GM23338 (cell line): ENCODE measurements around the gene VDR. TPM values are rescaled to one million over a fixed set of nuclear protein-coding genes. Genes with fewer than 3 reads are reported as not detected.

Experiments
- ATAC-seq: fragments of 200-7000 bp; cut with Tn5 transposase; 3 replicates; pipeline ENCODE4 v1.9.1; 2020
- DNase-seq: peaks from one replicate; pipeline ENCODE4 v3.0.0-alpha.2; 2015; ENCODE audit warnings: low spot score
- H2AFZ ChIP-seq: fragments of 200-600 bp; sonication (generic); 2 replicates; pipeline ENCODE4 v1.8.0; 2016; ENCODE audit warnings: antibody characterized with exemption, mild to moderate bottlenecking, moderate library complexity
- H3F3A ChIP-seq: fragments of 200-600 bp; sonication (generic); replicated peaks from 2 replicates; pipeline ENCODE4 v1.8.0; 2017; ENCODE audit warnings: antibody characterized with exemption, mixed run types, low read depth
- H3K27ac ChIP-seq: fragments of 200-600 bp; sonication (generic); 2 replicates; pipeline ENCODE4 v1.6.1; 2016; ENCODE audit warnings: low read depth
- H3K27me3 ChIP-seq: fragments of 200-600 bp; sonication (generic); 2 replicates; pipeline ENCODE4 v1.8.0; 2016; ENCODE audit warnings: mild to moderate bottlenecking, mixed run types, moderate library complexity; ENCODE audit not compliant: insufficient read depth
- H3K36me3 ChIP-seq: fragments of 200-600 bp; sonication (generic); 2 replicates; pipeline ENCODE4 v1.8.0; 2016; ENCODE audit warnings: mild to moderate bottlenecking; ENCODE audit not compliant: insufficient read depth
- H3K4me1 ChIP-seq: fragments of 200-600 bp; sonication (generic); 2 replicates; pipeline ENCODE4 v1.8.0; 2016; ENCODE audit warnings: mild to moderate bottlenecking, moderate library complexity; ENCODE audit not compliant: insufficient read depth
- H3K4me2 ChIP-seq: fragments of 200-600 bp; sonication (generic); 2 replicates; pipeline ENCODE4 v1.7.1; 2017; ENCODE audit warnings: mixed run types
- H3K4me3 ChIP-seq: fragments of 200-600 bp; sonication (generic); 2 replicates; pipeline ENCODE4 v1.6.1; 2016; ENCODE audit warnings: mixed run types
- H3K79me2 ChIP-seq: fragments of 200-600 bp; sonication (generic); replicated peaks from 2 replicates; pipeline ENCODE4 v1.8.0; 2017; ENCODE audit warnings: mild to moderate bottlenecking; ENCODE audit not compliant: insufficient read depth
- H3K9me2 ChIP-seq: fragments of 200-600 bp; sonication (generic); 2 replicates; pipeline ENCODE4 v1.8.0; 2017; ENCODE audit not compliant: insufficient read depth
- H4K20me1 ChIP-seq: fragments of 200-600 bp; sonication (generic); replicated peaks from 2 replicates; pipeline ENCODE4 v1.8.0; 2017; ENCODE audit warnings: mild to moderate bottlenecking; ENCODE audit not compliant: insufficient read depth
- H3K27ac Mint-ChIP-seq: 2 replicates; pipeline ENCODE4 v1.8.0; 2020; ENCODE audit warnings: inconsistent platforms, mild to moderate bottlenecking, moderate library complexity, mixed read lengths
- H3K27me3 Mint-ChIP-seq: 3 replicates; pipeline ENCODE4 v1.8.0; 2022; ENCODE audit warnings: low read depth, mild to moderate bottlenecking, moderate library complexity, mixed read lengths, inconsistent platforms; ENCODE audit not compliant: insufficient read depth, poor library complexity
- H3K36me3 Mint-ChIP-seq: 3 replicates; pipeline ENCODE4 v1.8.0; 2021; ENCODE audit warnings: low read depth, mild to moderate bottlenecking, inconsistent platforms, moderate library complexity, mixed read lengths
- H3K4me1 Mint-ChIP-seq: 3 replicates; pipeline ENCODE4 v1.8.0; 2020; ENCODE audit warnings: mild to moderate bottlenecking, inconsistent platforms, mixed read lengths
- H3K4me3 Mint-ChIP-seq: 3 replicates; pipeline ENCODE4 v1.8.0; 2021; ENCODE audit warnings: moderate library complexity, mild to moderate bottlenecking, inconsistent platforms, mixed read lengths
- H3K9me3 Mint-ChIP-seq: 3 replicates; pipeline ENCODE4 v1.8.0; 2020; ENCODE audit warnings: moderate library complexity, mild to moderate bottlenecking, inconsistent platforms, mixed read lengths
- NANOG ChIP-seq: IDR thresholded peaks from 2 replicates; pipeline ENCODE4 v1.6.1; 2016; ENCODE audit warnings: antibody characterized with exemption, borderline replicate concordance
- STAT1 ChIP-seq: IDR thresholded peaks from one replicate; pipeline ENCODE4 v1.6.1; 2016; ENCODE audit warnings: antibody characterized with exemption; ENCODE audit not compliant: unreplicated experiment
- ZNF114 ChIP-seq: fragments of 250-450 bp; sonication (Bioruptor Pico); IDR thresholded peaks from 2 replicates; pipeline ENCODE4 v1.5.0; 2020; ENCODE audit warnings: mild to moderate bottlenecking, moderate library complexity
- polyA plus RNA-seq: library from polyadenylated mRNA; unstranded; fragments of >200 nt; fragmentation: Nextera tagmentation; extraction: Ambion mirVana; gene quantifications from 2 replicates; pipeline ENCODE4 v1.2.1, GENCODE V29; 2016
- total RNA-seq: library from RNA; depleted of rRNA; stranded (reverse); fragments of >200 nt; shearing (Covaris generic); gene quantifications from 2 replicates; pipeline ENCODE4 v1.2.3, GENCODE V29; 2014
- TF ChIP-seq, protein P1 (sequence below), 2 experiments: fragments of 200-600 bp in 1 of 2; sonication (generic) in 1 of 2; conservative IDR thresholded peaks; 2 replicates each; pipeline versions ENCODE4 v1.5.1 to v1.6.1; 2016 to 2017; ENCODE audit warnings: antibody characterized with exemption in 2 of 2, low read depth in 2 of 2, mild to moderate bottlenecking in 2 of 2, moderate library complexity in 1 of 2
- TF ChIP-seq, protein P2 (sequence below): IDR thresholded peaks from 2 replicates; pipeline ENCODE4 v1.6.1; 2016; ENCODE audit warnings: antibody characterized with exemption
- TF ChIP-seq, protein P3 (sequence below): fragments of 250-450 bp; sonication (Bioruptor Pico); IDR thresholded peaks from 2 replicates; pipeline ENCODE4 v1.5.0; 2020; ENCODE audit warnings: mild to moderate bottlenecking, moderate library complexity

VDR gene
- total and polyA plus RNA-seq, 2 experiments from 2014 or later = 0.37 to 1.4 TPM

DNA sequence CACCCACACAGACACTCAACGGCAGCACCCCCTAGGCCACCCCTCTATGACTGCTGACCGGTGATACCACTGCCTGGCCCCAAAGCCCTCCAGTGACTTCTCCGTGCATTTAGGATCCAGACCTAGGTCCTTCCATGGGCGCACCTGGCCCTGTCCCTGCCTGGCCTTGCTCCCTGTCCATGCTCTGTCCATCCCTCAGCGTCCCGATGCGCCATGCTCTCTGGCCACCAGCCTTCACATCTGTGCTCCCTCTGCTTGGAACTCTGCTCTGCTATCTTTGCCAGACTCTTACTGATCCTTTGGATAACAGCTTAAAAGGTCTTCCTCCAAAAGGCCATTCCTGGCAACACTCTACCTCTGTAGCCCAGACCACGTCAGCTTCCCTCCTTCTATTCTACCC, 59.7 kb downstream of the VDR start:
- no peak overlapping the region for H3K4me2 ChIP-seq
- no peaks in the 10 kb centered on the region for H3K79me2 ChIP-seq
- H3K4me1 Mint-ChIP-seq = peaks cover 22% of the 10 kb centered on the region
- no peaks in the 10 kb centered on the region for H3F3A ChIP-seq
- no peak overlapping the region for H3K4me3 Mint-ChIP-seq
- H3K27me3 Mint-ChIP-seq = peaks cover 17% of the 10 kb centered on the region
- ATAC-seq = no peak
- no peak overlapping the region for H3K27ac ChIP-seq
- no peaks in the 10 kb centered on the region for H3K36me3 ChIP-seq
- no peaks in the 10 kb centered on the region; the same call in 2 of the 3 replicates for H3K36me3 Mint-ChIP-seq
- H3K9me3 Mint-ChIP-seq = no peaks in the 10 kb centered on the region
- H3K27me3 ChIP-seq = no peaks in the 10 kb centered on the region
- H3K4me3 ChIP-seq = no peak overlapping the region
- H2AFZ ChIP-seq = no peak overlapping the region
- no peaks in the 10 kb centered on the region; the same call in none of the 2 replicates for H4K20me1 ChIP-seq
- TF ChIP-seq, protein P1, sequence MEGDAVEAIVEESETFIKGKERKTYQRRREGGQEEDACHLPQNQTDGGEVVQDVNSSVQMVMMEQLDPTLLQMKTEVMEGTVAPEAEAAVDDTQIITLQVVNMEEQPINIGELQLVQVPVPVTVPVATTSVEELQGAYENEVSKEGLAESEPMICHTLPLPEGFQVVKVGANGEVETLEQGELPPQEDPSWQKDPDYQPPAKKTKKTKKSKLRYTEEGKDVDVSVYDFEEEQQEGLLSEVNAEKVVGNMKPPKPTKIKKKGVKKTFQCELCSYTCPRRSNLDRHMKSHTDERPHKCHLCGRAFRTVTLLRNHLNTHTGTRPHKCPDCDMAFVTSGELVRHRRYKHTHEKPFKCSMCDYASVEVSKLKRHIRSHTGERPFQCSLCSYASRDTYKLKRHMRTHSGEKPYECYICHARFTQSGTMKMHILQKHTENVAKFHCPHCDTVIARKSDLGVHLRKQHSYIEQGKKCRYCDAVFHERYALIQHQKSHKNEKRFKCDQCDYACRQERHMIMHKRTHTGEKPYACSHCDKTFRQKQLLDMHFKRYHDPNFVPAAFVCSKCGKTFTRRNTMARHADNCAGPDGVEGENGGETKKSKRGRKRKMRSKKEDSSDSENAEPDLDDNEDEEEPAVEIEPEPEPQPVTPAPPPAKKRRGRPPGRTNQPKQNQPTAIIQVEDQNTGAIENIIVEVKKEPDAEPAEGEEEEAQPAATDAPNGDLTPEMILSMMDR (conservative IDR thresholded peaks at IDR 0.05; ENCODE audit: low read depth in 2 of 2) = no peak
- TF ChIP-seq, protein P2, sequence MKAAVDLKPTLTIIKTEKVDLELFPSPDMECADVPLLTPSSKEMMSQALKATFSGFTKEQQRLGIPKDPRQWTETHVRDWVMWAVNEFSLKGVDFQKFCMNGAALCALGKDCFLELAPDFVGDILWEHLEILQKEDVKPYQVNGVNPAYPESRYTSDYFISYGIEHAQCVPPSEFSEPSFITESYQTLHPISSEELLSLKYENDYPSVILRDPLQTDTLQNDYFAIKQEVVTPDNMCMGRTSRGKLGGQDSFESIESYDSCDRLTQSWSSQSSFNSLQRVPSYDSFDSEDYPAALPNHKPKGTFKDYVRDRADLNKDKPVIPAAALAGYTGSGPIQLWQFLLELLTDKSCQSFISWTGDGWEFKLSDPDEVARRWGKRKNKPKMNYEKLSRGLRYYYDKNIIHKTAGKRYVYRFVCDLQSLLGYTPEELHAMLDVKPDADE = no peak
- TF ChIP-seq ZNF114 = no peak
- no peak for TF ChIP-seq STAT1
- TF ChIP-seq, protein P3, sequence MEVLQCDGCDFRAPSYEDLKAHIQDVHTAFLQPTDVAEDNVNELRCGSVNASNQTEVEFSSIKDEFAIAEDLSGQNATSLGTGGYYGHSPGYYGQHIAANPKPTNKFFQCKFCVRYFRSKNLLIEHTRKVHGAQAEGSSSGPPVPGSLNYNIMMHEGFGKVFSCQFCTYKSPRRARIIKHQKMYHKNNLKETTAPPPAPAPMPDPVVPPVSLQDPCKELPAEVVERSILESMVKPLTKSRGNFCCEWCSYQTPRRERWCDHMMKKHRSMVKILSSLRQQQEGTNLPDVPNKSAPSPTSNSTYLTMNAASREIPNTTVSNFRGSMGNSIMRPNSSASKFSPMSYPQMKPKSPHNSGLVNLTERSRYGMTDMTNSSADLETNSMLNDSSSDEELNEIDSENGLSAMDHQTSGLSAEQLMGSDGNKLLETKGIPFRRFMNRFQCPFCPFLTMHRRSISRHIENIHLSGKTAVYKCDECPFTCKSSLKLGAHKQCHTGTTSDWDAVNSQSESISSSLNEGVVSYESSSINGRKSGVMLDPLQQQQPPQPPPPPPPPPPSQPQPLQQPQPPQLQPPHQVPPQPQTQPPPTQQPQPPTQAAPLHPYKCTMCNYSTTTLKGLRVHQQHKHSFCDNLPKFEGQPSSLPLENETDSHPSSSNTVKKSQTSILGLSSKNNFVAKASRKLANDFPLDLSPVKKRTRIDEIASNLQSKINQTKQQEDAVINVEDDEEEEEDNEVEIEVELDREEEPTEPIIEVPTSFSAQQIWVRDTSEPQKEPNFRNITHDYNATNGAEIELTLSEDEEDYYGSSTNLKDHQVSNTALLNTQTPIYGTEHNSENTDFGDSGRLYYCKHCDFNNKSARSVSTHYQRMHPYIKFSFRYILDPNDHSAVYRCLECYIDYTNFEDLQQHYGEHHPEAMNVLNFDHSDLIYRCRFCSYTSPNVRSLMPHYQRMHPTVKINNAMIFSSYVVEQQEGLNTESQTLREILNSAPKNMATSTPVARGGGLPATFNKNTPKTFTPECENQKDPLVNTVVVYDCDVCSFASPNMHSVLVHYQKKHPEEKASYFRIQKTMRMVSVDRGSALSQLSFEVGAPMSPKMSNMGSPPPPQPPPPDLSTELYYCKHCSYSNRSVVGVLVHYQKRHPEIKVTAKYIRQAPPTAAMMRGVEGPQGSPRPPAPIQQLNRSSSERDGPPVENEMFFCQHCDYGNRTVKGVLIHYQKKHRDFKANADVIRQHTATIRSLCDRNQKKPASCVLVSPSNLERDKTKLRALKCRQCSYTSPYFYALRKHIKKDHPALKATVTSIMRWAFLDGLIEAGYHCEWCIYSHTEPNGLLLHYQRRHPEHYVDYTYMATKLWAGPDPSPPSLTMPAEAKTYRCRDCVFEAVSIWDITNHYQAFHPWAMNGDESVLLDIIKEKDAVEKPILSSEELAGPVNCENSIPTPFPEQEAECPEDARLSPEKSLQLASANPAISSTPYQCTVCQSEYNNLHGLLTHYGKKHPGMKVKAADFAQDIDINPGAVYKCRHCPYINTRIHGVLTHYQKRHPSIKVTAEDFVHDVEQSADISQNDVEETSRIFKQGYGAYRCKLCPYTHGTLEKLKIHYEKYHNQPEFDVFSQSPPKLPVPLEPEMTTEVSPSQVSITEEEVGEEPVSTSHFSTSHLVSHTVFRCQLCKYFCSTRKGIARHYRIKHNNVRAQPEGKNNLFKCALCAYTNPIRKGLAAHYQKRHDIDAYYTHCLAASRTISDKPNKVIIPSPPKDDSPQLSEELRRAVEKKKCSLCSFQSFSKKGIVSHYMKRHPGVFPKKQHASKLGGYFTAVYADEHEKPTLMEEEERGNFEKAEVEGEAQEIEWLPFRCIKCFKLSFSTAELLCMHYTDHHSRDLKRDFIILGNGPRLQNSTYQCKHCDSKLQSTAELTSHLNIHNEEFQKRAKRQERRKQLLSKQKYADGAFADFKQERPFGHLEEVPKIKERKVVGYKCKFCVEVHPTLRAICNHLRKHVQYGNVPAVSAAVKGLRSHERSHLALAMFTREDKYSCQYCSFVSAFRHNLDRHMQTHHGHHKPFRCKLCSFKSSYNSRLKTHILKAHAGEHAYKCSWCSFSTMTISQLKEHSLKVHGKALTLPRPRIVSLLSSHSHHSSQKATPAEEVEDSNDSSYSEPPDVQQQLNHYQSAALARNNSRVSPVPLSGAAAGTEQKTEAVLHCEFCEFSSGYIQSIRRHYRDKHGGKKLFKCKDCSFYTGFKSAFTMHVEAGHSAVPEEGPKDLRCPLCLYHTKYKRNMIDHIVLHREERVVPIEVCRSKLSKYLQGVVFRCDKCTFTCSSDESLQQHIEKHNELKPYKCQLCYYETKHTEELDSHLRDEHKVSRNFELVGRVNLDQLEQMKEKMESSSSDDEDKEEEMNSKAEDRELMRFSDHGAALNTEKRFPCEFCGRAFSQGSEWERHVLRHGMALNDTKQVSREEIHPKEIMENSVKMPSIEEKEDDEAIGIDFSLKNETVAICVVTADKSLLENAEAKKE (CRISPR knock-in tag) = no peak
- TF ChIP-seq NANOG = no peak
- peaks cover 3% of the 10 kb centered on the region for H3K9me2 ChIP-seq
- DNase-seq = no peak
- no peaks in the 10 kb centered on the region for H3K4me1 ChIP-seq
- no peak overlapping the region for H3K27ac Mint-ChIP-seq
